ENCODE results near the gene UGT1A6. TPM values are rescaled to one million over a fixed set of nuclear protein-coding genes. Genes with fewer than 3 reads are reported as not detected.

Gene UGT1A6
- polyA plus RNA-seq, 2 of the 4 experiments (the other 2 are of a cell fraction): 2.5 to 3.5 TPM

DNA sequence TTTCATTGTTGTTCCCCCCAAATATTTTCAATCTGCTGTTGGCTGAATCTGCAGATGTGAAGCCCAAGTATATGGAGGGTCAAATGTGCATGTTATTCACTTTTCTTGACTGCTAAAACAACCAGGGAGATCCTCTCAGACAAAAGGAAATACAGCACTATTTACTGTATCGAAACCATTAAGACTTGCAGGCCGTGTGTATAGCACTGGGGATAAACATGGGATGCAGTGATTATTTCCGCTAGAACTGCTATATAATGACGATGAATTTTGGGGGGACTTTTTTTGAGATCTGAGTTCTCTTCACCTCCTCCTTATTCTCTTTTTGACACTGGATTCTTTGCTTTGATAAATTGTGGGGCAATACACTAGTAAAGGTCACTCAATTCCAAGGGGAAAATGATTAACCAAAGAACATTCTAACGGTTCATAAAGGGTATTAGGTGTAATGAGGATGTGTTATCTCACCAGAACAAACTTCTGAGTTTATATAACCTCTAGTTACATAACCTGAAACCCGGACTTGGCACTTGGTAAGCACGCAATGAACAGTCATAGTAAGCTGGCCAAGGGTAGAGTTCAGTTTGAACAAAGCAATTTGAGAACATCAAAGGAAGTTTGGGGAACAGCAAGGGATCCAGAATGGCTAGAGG, 63.9 kb downstream of the UGT1A6 start (continued):
- TF ChIP-seq PHF8 (IDR thresholded peaks at IDR 0.05; ENCODE audit: borderline replicate concordance, low read depth): no peak
- TF ChIP-seq CBX8 (IDR thresholded peaks at IDR 0.05): no peak
- no peak for TF ChIP-seq FOXS1 (CRISPR knock-in tag; IDR thresholded peaks at IDR 0.05)
- no peak for TF ChIP-seq MYC (IDR thresholded peaks at IDR 0.05; ENCODE audit: borderline replicate concordance, low read length)

DNA sequence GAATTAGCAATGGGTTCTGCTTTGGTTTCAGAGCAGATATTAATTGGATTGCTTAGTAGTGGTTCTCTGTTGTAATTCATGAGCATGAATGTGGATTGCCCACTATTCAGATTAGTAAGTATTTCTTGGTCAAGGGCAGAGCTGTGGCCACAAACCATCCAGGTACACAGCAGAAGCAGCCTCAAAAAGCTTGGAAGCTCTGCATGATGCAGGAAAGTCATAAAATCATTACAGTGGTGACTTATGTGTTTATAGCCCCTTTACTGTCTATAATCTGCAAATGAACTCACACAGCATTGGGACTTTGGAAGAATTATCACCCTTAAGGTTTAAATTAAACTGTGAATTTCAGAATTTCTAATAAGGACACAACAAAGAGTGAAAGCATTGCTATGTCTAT, 65.5 kb downstream of the UGT1A6 start:
- ChIA-PET POLR2A (interaction anchor here (1.0 kb wide), 1 partner anchor 75 kb away, joined by 3 read pairs; no protein-coding TSS in a partner anchor), CTCF (interaction anchor here (1.6 kb wide), 1 partner anchor 75 kb away, joined by 5 read pairs; no protein-coding TSS in a partner anchor)
- DNase-seq (ENCODE audit: low read depth in 1 of 2, low spot score in 1 of 2) (no peak), FAIRE-seq (no peak), ATAC-seq (no peak)
- Histone ChIP-seq H3K4me2 (peak overlapping the region; percentile 57; the same call in 2 of the 3 replicates), H3K27ac (peak overlapping the region; percentile 91 to 94), H3K9me3 (peaks cover 24% of the 10 kb centered on the region), H3K4me3 (no peak overlapping the region), H3K4me1 (peaks cover 46% of the 10 kb centered on the region)
- TF ChIP-seq NPAS2 (CRISPR knock-in tag; IDR thresholded peaks at IDR 0.05; ENCODE audit: borderline replicate concordance) (no peak), RAD21 (conservative IDR thresholded peaks at IDR 0.05 in 1 of 2, IDR thresholded peaks at IDR 0.05 in 1 of 2) (no peak), CEBPB (IDR thresholded peaks at IDR 0.05) (no peak)

DNA sequence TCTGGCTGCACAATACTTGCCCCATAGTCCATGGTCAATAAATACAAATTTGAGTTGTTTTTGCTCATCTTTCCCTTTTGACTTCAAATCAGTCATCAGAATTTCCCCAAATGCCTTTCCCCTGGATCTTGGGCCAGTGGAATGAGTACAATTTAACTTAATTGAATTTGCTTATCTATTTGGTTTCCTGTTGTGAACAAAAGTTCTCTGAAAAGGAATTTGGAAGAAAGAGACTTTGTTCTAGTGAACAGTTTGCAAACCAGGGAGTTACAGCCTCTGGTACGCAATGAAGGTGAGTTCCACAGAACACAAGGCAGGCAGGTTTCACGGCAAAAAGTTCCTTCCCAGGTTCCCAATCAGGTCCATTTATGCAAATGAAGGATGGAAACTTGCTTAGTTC, 66.2 kb downstream of the UGT1A6 start:
- 97% methylated on average over 2 of the region's 2 CpGs for WGBS (ENCODE audit: missing lambda C conversion rate)
- peaks cover 17% of the 10 kb centered on the region; the same call in 2 of the 3 replicates for H3K9me3 ChIP-seq
- ChIA-PET CTCF (interaction anchor here (1.1 to 2.5 kb wide), 2 partner anchors 22 to 74 kb away, joined by 3 to 9 read pairs; no protein-coding TSS in a partner anchor), POLR2A (no interaction called here)
- H3K4me1 ChIP-seq: peaks cover 53% of the 10 kb centered on the region
- H3K4me3 ChIP-seq: no peak overlapping the region
- no peak overlapping the region for H3K4me2 ChIP-seq
- ATAC-seq (no peak), DNase-seq (ENCODE audit: low read depth in 1 of 2, low spot score in 1 of 2) (no peak), FAIRE-seq (no peak)
- TF ChIP-seq, protein P1, sequence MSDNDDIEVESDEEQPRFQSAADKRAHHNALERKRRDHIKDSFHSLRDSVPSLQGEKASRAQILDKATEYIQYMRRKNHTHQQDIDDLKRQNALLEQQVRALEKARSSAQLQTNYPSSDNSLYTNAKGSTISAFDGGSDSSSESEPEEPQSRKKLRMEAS (IDR thresholded peaks at IDR 0.05): no peak
- TF ChIP-seq CBX8 (IDR thresholded peaks at IDR 0.05) (no peak), FOSB (CRISPR knock-in tag; IDR thresholded peaks at IDR 0.05) (no peak), TFCP2L1 (CRISPR knock-in tag; IDR thresholded peaks at IDR 0.05) (no peak), HES2 (IDR thresholded peaks at IDR 0.05) (no peak), FOSL2 (IDR thresholded peaks at IDR 0.05) (no peak), FOSL2 (CRISPR knock-in tag; IDR thresholded peaks at IDR 0.05) (no peak), POLR2AphosphoS2 (conservative IDR thresholded peaks at IDR 0.05; ENCODE audit: low read length) (no peak), POLR2A (IDR thresholded peaks at IDR 0.05; ENCODE audit: low read length) (no peak), PBX3 (IDR thresholded peaks at IDR 0.05) (no peak), RFX5 (IDR thresholded peaks at IDR 0.05) (no peak)
- TF ChIP-seq, protein P2, sequence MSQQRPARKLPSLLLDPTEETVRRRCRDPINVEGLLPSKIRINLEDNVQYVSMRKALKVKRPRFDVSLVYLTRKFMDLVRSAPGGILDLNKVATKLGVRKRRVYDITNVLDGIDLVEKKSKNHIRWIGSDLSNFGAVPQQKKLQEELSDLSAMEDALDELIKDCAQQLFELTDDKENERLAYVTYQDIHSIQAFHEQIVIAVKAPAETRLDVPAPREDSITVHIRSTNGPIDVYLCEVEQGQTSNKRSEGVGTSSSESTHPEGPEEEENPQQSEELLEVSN (IDR thresholded peaks at IDR 0.05; ENCODE audit: borderline replicate concordance, low read depth): no peak
- H3K27ac ChIP-seq: peak overlapping the region; percentile 91 to 94

- no peak within 1 kb of the TSS for H3K4me2 ChIP-seq
- no peak for DNase-seq (ENCODE audit: low read depth in 1 of 2, low spot score in 1 of 2)
- H3K27ac ChIP-seq: peak within 1 kb of the TSS; percentile 91 to 94
- CTCF ChIA-PET: interaction anchor here (0.6 to 2.5 kb wide), 3 partner anchors 14 to 73 kb away, joined by 3 to 9 read pairs (median 3); no protein-coding TSS in a partner anchor
- peaks cover 65% of the 10 kb centered on the region for H3K4me1 ChIP-seq
- FAIRE-seq: no peak
- POLR2A ChIA-PET: no interaction called here
- 90% methylated on average over 6 of the region's 6 CpGs for WGBS (ENCODE audit: missing lambda C conversion rate)
- peaks cover 12% of the 10 kb centered on the region; the same call in 2 of the 3 replicates for H3K9me3 ChIP-seq
- no peak for ATAC-seq
- no peak within 1 kb of the TSS for H3K4me3 ChIP-seq
- TF ChIP-seq BHLHE40 (IDR thresholded peaks at IDR 0.05; ENCODE audit: low read depth, low read length) (no peak), RCOR1 (IDR thresholded peaks at IDR 0.05; ENCODE audit: low read depth, low read length) (no peak), TP53 (CRISPR knock-in tag; IDR thresholded peaks at IDR 0.05) (no peak), EHMT2 (IDR thresholded peaks at IDR 0.05; ENCODE audit: low read depth) (no peak), RFX5 (IDR thresholded peaks at IDR 0.05) (no peak), ZFP36 (IDR thresholded peaks at IDR 0.05; ENCODE audit: borderline replicate concordance, partially characterized antibody) (no peak), MAFK (IDR thresholded peaks at IDR 0.05; ENCODE audit: partially characterized antibody) (no peak), MAZ (IDR thresholded peaks at IDR 0.05; ENCODE audit: borderline replicate concordance, low read depth, low read length) (no peak), NPAS2 (CRISPR knock-in tag; IDR thresholded peaks at IDR 0.05; ENCODE audit: borderline replicate concordance) (no peak), ZSCAN20 (CRISPR knock-in tag; IDR thresholded peaks at IDR 0.05) (no peak), EHF (CRISPR knock-in tag; IDR thresholded peaks at IDR 0.05) (no peak), EP300 (IDR thresholded peaks at IDR 0.05) (no peak), SMC3 (IDR thresholded peaks at IDR 0.05) (no peak), HEYL (CRISPR knock-in tag; IDR thresholded peaks at IDR 0.05) (no peak)
- TF ChIP-seq, protein P3, sequence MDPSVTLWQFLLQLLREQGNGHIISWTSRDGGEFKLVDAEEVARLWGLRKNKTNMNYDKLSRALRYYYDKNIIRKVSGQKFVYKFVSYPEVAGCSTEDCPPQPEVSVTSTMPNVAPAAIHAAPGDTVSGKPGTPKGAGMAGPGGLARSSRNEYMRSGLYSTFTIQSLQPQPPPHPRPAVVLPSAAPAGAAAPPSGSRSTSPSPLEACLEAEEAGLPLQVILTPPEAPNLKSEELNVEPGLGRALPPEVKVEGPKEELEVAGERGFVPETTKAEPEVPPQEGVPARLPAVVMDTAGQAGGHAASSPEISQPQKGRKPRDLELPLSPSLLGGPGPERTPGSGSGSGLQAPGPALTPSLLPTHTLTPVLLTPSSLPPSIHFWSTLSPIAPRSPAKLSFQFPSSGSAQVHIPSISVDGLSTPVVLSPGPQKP (IDR thresholded peaks at IDR 0.05; ENCODE audit: low read depth, low read length): no peak
Measured at GRCh38 chr2:233760043-233760442, 67.4 kb downstream of the UGT1A6 start, which contains the start of gene UGT1A1. Gene UGT1A1, plus strand, starts transcription at chr2:233760270. Its CDS starts 18 bp downstream, at chr2:233760288.

Measured in A549 (cell line).